HCT116 (cell line): ENCODE results near the gene F11R. TPM values are rescaled to one million over a fixed set of nuclear protein-coding genes. Genes with fewer than 3 reads are reported as not detected.

ENCODE experiments used
- ATAC-seq: fragments of 200-7000 bp; cut with Tn5 transposase; 2 replicates; pipeline ENCODE4 v1.9.1; 2020; ENCODE audit warnings: mild to moderate bottlenecking, moderate library complexity
- BruUV-seq: library from RNA; stranded (reverse); fragments of 400-500 nt; replicated peaks from 2 replicates; lab custom pipeline; 2021; lab: Mats Ljungman, UMichigan
- CTCF ChIA-PET: fragments of 300-600 bp; sonication (Branson Sonifier 250); formaldehyde crosslinking; loops from one replicate; lab custom pipeline; 2021; ENCODE audit warnings: antibody characterized with exemption; lab: Charles Lee
- POLR2A ChIA-PET: fragments of 300-600, 350-600 bp; sonication (Branson Sonifier 250); formaldehyde crosslinking; loops from one replicate; lab custom pipeline; 2021; ENCODE audit warnings: antibody characterized with exemption; lab: Charles Lee
- RAD21 ChIA-PET, 2 experiments: fragments of 300-600 bp; sonication (Branson Sonifier 250); formaldehyde crosslinking; loops; one replicate each; lab custom pipeline; 2023; ENCODE audit warnings: low total read pairs in 2 of 2; ENCODE audit not compliant: uncharacterized antibody in 2 of 2, unreplicated experiment in 2 of 2, low non-redundant PET in 1 of 2; lab: Charles Lee
- DNase-seq: peaks from one replicate; pipeline ENCODE4 v3.0.0-alpha.2; 2010; ENCODE audit warnings: low read depth, low spot score
- H2AFZ ChIP-seq: fragments of 200-600 bp; shearing (Covaris generic), sonication (generic); 2 replicates; pipeline ENCODE4 v1.6.1; 2017; ENCODE audit warnings: low read depth, mixed run types, mixed read lengths, antibody characterized with exemption, low read length; ENCODE audit not compliant: poor library complexity, severe bottlenecking
- H3K27ac ChIP-seq: 2 replicates; pipeline ENCODE4 v1.5.1; 2012; ENCODE audit warnings: low read depth, low read length
- H3K27me3 ChIP-seq: fragments of 200-600 bp; sonication (generic); 2 replicates; pipeline ENCODE4 v1.6.1; 2016; ENCODE audit warnings: mixed run types, low read length, mixed read lengths; ENCODE audit not compliant: insufficient read depth
- H3K36me3 ChIP-seq, 2 experiments: fragments of 200-500 bp in 1 of 2; fragments of 200-600 bp in 1 of 2; sonication (Bioruptor generic) in 1 of 2; sonication (generic) in 1 of 2; 2 replicates each; pipeline versions ENCODE4 v1.5.1 to v1.6.1; 2014 to 2016; ENCODE audit warnings: low read length in 2 of 2, inconsistent platforms in 1 of 2, mixed read lengths in 1 of 2, mixed run types in 1 of 2; ENCODE audit not compliant: insufficient read depth in 2 of 2, control insufficient read depth in 1 of 2
- H3K4me1 ChIP-seq, 2 experiments: fragments of 200-600 bp in 1 of 2; sonication (generic) in 1 of 2; 2 replicates each; pipeline versions ENCODE4 v1.5.1 to v1.6.1; 2012 to 2017; ENCODE audit warnings: low read length in 2 of 2, inconsistent platforms in 1 of 2, mild to moderate bottlenecking in 1 of 2, mixed read lengths in 1 of 2, mixed run types in 1 of 2, moderate library complexity in 1 of 2; ENCODE audit not compliant: insufficient read depth in 2 of 2, control insufficient read depth in 1 of 2
- H3K4me2 ChIP-seq: fragments of 200-600 bp; sonication (generic); 2 replicates; pipeline ENCODE4 v1.6.1; 2017; ENCODE audit warnings: mixed run types, low read length, mixed read lengths
- H3K4me3 ChIP-seq, 2 experiments: fragments of 200-600 bp in 1 of 2; sonication (generic) in 1 of 2; replicated peaks in 1 of 2; 2 replicates each; pipeline ENCODE4 v1.5.1; 2011 to 2016; ENCODE audit warnings: low read length in 2 of 2, control low read depth in 1 of 2, low read depth in 1 of 2, mild to moderate bottlenecking in 1 of 2, mixed read lengths in 1 of 2, mixed run types in 1 of 2
- H3K79me2 ChIP-seq: fragments of 200-600 bp; sonication (generic); 2 replicates; pipeline ENCODE4 v1.6.1; 2017; ENCODE audit warnings: mild to moderate bottlenecking, mixed run types, low read length, moderate library complexity, mixed read lengths; ENCODE audit not compliant: insufficient read depth
- H3K9ac ChIP-seq: fragments of 200-600 bp; sonication (generic); 2 replicates; pipeline ENCODE4 v1.6.1; 2016; ENCODE audit warnings: low read length, mixed read lengths
- H3K9me2 ChIP-seq: fragments of 200-600 bp; sonication (generic), shearing (Covaris generic); 2 replicates; pipeline ENCODE4 v1.6.1; 2017; ENCODE audit warnings: mixed run types, mild to moderate bottlenecking, moderate library complexity; ENCODE audit not compliant: insufficient read depth
- H3K9me3 ChIP-seq, 2 experiments: fragments of 200-500 bp in 1 of 2; fragments of 200-600 bp in 1 of 2; sonication (Bioruptor generic) in 1 of 2; sonication (generic) in 1 of 2; 2 replicates each; pipeline ENCODE4 v1.6.1; 2014 to 2017; ENCODE audit warnings: low read length in 2 of 2, mixed read lengths in 2 of 2, inconsistent platforms in 1 of 2, low read depth in 1 of 2, mild to moderate bottlenecking in 1 of 2, mixed run types in 1 of 2, moderate library complexity in 1 of 2; ENCODE audit not compliant: control insufficient read depth in 1 of 2, insufficient read depth in 1 of 2
- H4K20me1 ChIP-seq: fragments of 200-600 bp; sonication (generic), shearing (Covaris generic); 2 replicates; pipeline ENCODE4 v1.6.1; 2017; ENCODE audit warnings: mixed run types, mild to moderate bottlenecking, moderate library complexity; ENCODE audit not compliant: insufficient read depth
- CTCF ChIP-seq, 3 experiments: fragments of 200-600 bp in 1 of 3; sonication (generic) in 1 of 3; IDR thresholded peaks in 2 of 3; conservative IDR thresholded peaks in 1 of 3; 2 replicates each; pipeline ENCODE4 v1.5.1; 2012 to 2017; ENCODE audit warnings: low read depth in 2 of 3, low read length in 2 of 3, antibody characterized with exemption in 1 of 3, borderline replicate concordance in 1 of 3, control low read depth in 1 of 3, mild to moderate bottlenecking in 1 of 3, mixed read lengths in 1 of 3, mixed run types in 1 of 3, moderate library complexity in 1 of 3; ENCODE audit not compliant: insufficient read depth in 1 of 3
- EGR1 ChIP-seq: IDR thresholded peaks from 2 replicates; pipeline ENCODE4 v1.6.1; 2012; ENCODE audit warnings: low read depth
- ELF1 ChIP-seq: IDR thresholded peaks from 2 replicates; pipeline ENCODE4 v1.6.1; 2012; ENCODE audit warnings: low read depth, borderline replicate concordance
- EZH2phosphoT487 ChIP-seq: fragments of 200-600 bp; IDR thresholded peaks from 2 replicates; pipeline ENCODE4 v1.6.1; 2018; ENCODE audit warnings: antibody characterized with exemption, borderline replicate concordance
- FOSL1 ChIP-seq: IDR thresholded peaks from 2 replicates; pipeline ENCODE4 v1.6.1; 2012; ENCODE audit warnings: low read depth
- RAD21 ChIP-seq: IDR thresholded peaks from 2 replicates; pipeline ENCODE4 v1.6.1; 2012; ENCODE audit warnings: low read depth, mild to moderate bottlenecking
- REST ChIP-seq: IDR thresholded peaks from 2 replicates; pipeline ENCODE4 v1.6.1; 2012; ENCODE audit warnings: low read depth
- SIN3A ChIP-seq: IDR thresholded peaks from 2 replicates; pipeline ENCODE4 v1.6.1; 2012; ENCODE audit warnings: low read depth
- SP1 ChIP-seq: IDR thresholded peaks from 2 replicates; pipeline ENCODE4 v1.6.1; 2012; ENCODE audit warnings: low read depth
- ZFX ChIP-seq: fragments of 450-650 bp; IDR thresholded peaks from 2 replicates; pipeline ENCODE4 v1.6.1; 2017
- intact Hi-C: fragments of 100-400 bp; cut with micrococcal nuclease; formaldehyde crosslinking; loops from 2 replicates; pipeline ENCODE4 v1.10.0; 2022
- total RNA-seq: library from RNA; stranded (reverse); gene quantifications from one replicate; pipeline ENCODE4 v1.2.1, GENCODE V29; 2021; ENCODE audit not compliant: unreplicated experiment

F11R gene
- total RNA-seq, 1 experiment from 2014 or later: 86.7 TPM

GRCh38 chr1:161001525-161001924 is 19.4 kb downstream of the F11R start:
- Histone ChIP-seq H3K79me2 (peaks cover 51% of the 10 kb centered on the region), H3K4me1 (peaks cover 8 to 20% of the 10 kb centered on the region in 2 experiments), H3K9ac (no peak overlapping the region), H3K36me3 (peaks cover 25 to 32% of the 10 kb centered on the region in 2 experiments; a peak in 3 of 4 replicates), H4K20me1 (no peaks in the 10 kb centered on the region), H3K4me3 (no peak overlapping the region), H3K27me3 (no peaks in the 10 kb centered on the region), H3K9me2 (no peaks in the 10 kb centered on the region), H3K4me2 (no peak overlapping the region), H3K27ac (no peak overlapping the region), H2AFZ (no peak overlapping the region), H3K9me3 (no peaks in the 10 kb centered on the region)
- DNase-seq (no peak), ATAC-seq (no peak)
- CTCF ChIA-PET: no interaction called here
- RAD21 ChIA-PET: no interaction called here
- BruUV-seq: no TSS peak
- intact Hi-C loops: no loop called here
- no peak for TF ChIP-seq FOSL1
- no peak for TF ChIP-seq CTCF (IDR thresholded peaks at IDR 0.05 in 2 of 3, conservative IDR thresholded peaks at IDR 0.05 in 1 of 3; ENCODE audit: borderline replicate concordance in 1 of 3, insufficient read depth in 1 of 3, low read depth in 2 of 3, low read length in 2 of 3)
- TF ChIP-seq EGR1: no peak
- TF ChIP-seq EZH2phosphoT487: no peak
- TF ChIP-seq REST: no peak
- TF ChIP-seq ELF1: no peak
- no peak for TF ChIP-seq ZFX
- TF ChIP-seq SIN3A: no peak
- no peak for TF ChIP-seq RAD21
- TF ChIP-seq SP1: no peak
- POLR2A ChIA-PET: no interaction called here
